ENCODE data around the gene GTF2IRD1.
"Not testable (repeated sequence)": the region's sequence is repeated elsewhere in the genome, so short reads cannot be mapped to it uniquely, and the experiment has no call there.

The GTF2IRD1 gene

DNA sequence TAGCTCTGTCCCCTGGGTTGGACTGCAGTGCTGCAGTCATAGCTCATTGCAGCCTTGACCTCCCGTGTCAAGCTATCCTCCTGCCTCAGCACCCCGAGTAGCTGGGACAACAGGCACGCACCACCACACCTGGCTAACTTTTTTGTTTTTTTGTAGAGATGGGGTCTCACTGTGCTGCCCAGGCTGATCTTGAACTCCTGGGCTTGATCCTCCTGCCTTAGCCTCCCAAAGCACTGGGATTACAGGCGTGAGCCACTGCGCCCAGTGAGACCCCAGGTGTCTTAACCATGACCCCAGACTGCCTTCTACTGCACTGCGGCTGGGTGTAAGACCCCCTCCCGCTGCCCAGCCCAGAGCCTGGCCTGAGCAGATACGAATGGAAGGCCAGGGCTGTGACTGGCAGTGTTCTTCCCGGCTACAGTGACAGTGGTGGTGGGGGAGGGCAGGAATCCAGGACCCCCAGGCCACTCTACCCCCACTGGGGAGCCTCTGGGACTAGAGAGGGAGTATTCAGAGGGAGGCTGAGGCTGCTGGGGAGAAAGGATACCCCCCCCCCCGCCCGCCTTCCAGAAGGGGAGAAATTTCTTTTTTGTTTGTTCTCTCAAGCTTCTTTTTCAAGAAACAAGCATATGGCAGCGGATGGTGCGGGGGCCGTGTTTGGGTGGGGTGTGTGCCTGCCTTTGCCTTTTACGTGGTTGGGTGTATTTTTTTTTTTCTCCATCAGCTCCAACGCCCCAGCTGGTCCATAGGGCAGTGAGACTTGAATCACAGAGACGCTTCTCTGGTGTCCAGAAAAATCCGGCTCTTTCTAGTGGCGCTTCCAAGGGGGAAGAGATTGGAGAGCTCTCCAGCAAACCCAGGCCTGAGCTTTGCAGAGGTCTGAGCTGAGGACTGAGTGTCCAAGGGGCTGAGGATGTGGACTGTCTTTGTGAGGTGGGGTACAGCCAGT is 36.6 kb downstream of the GTF2IRD1 start:
- DNase-seq: peak in 7 of 56 donors; percentile 5 to 33 (median 22)

DNA sequence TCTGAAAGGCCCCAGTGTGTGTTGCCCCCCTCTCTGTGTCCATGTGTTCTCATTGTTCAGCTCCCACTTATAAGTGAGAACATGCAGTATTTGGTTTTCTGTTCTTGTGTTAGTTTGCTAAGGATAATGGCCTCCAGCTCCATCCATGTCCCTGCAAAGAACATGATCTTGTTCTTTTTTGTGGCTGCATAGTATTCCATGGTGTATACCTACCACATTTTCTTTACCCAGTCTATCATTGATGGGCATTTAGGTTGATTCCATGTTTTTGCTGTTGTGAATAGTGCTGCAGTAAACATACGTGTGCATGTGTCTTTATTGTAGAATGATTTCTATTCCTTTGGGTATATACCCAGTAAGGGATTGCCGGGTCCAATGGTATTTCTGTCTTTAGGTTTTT is 37.8 kb downstream of the GTF2IRD1 start:
- not testable (repeated sequence) for DNase-seq

DNA sequence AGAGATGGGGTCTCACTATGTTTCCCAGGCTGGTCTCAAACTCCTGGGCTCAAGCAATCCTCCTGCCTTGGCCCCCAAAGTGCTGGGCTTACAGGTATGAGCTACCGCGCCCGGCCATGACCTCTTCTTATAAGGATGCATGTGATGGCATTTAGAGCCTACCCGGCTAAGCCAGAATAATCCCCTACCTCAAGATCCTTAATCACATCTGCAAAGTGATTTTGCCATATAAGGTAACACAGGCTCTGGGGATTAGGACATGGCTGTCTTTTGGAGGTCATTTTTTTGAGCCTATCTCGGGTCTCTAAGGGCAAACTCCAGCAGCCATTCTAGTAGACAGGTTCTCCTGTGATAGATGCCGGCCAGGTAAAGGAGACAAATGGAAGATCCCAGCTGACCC is 39.6 kb downstream of the GTF2IRD1 start:
- DNase-seq: no peak

DNA sequence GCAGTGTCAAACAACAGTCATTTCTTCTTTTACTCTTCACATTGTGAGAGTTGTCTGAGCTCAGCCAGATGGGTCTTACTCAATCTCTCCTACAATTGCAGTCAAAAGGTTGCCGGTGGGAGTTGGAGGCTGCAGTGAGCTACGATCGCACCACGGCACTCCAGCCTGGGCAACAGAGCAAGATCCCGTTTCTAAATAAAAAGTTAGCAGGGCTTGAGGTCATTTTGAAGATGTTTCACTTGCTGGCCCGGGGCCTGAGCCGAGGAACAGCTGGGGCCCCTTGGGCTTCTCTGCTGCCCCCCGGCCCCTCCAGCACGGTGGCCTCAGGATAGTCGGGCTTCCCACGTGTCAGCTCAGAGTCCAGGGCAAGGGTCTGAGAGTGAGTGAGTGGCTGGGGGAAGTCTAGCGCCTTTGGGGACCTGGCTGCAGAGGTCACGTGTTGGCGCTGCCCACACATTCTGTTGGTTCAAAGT is 40.4 kb downstream of the GTF2IRD1 start:
- no peak for DNase-seq

DNA sequence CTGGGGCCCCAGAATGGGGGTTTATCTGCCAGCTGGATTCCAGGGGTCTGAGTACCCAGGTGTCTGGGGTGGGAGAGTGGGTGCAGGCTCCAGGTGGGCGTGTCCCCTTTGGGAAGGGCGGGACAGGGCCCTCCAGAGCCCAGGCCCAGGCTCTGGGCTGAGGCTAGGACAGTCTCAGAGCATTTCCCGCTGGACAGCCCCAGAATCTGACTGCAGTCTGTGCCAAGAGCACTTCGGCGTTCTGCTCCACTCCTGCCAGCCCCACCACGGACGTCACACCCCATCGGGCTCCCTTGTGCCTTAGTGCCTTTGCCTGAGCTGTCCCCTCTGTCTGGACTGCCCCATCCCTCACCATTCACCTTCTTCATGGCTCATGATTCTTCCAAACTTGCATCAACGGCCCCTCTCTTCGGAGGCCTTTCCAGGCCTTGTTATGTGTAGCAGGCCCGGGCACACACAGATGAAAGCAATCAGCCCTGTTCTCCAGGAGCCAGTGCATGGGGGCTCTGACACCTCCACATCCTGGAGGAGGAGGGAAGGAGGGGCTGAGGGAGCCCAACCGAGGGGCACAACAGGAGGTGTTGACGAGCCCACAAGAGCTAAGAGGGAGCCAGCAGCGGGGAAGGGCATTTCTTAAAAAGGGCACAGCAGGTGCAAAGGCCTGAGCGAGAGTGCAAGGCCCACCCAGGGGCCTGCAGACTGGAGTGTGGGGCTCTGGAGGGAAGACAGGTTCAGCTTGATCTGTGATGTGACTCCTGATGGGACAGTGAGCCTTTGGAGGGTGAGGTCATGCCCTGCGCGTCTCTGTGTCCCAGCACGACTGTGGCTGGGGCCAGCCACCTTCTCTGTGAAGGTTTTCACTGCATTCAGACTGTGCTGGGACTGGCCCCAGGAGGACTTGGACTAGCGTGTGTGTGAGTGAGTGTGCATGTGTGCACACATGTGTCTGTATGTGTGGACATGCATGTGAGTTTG is 41.7 kb downstream of the GTF2IRD1 start:
- peak in 4 of 56 donors; percentile 9 to 23 (median 12) for DNase-seq

DNA sequence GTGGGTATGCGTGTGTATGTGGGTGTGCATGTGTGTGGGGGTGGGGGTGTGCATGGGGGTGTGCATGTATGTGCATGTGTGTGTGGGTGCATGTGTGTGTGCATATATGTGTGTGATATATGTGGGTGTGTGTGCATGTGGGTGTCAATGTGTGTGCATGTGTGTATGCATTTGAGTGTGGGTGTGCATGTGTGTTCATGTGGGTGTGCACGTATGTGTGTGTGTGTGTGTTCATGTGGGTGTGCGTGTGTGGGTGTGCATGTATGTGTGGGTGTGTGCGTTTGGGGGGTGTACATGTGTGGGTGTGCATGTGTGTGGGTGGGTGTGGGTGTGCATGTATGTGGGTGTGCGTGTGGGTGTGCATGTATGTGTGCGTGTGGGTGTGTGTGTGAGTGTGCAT is 42.6 kb downstream of the GTF2IRD1 start:
- no peak for DNase-seq

DNA sequence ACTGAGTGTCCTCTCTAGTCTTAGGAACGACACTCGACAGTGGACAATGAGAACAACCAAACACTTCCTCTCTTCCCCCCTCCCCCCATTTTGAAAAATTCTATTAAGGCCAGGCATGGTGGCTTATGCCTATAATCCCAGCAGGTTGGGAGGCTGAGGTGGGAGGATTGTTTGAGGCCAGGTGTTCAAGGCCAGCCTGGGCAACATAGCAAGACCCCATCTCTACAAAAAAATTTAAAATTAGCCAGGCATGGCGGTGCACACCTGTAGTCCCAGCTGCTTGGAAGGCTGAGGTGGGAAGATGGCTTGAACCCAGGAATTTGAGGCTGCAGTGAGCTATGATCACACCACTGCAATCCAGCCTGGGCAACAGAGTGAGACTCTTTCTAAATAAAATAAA is 43.1 kb downstream of the GTF2IRD1 start:
- DNase-seq: not testable (repeated sequence)

DNA sequence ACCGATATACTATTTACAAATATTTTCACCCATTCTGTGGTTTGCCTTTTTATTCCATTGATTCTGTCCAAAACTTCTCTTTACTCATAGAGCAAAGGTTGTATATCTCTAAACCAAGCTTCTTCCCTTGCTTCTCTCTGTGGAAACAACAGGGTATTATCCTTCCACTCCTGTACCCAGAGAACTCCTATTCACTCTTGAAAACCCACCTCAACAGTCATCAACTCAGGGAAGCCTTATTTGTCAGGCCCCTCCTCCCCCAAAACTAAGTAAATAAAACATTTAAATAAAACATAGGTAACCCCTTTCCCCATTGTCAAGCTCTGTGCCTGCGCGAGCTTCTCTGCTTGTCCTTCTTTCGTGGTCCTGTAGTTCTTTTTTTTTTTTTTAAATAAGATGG is 44.6 kb downstream of the GTF2IRD1 start:
- DNase-seq: no peak

DNA sequence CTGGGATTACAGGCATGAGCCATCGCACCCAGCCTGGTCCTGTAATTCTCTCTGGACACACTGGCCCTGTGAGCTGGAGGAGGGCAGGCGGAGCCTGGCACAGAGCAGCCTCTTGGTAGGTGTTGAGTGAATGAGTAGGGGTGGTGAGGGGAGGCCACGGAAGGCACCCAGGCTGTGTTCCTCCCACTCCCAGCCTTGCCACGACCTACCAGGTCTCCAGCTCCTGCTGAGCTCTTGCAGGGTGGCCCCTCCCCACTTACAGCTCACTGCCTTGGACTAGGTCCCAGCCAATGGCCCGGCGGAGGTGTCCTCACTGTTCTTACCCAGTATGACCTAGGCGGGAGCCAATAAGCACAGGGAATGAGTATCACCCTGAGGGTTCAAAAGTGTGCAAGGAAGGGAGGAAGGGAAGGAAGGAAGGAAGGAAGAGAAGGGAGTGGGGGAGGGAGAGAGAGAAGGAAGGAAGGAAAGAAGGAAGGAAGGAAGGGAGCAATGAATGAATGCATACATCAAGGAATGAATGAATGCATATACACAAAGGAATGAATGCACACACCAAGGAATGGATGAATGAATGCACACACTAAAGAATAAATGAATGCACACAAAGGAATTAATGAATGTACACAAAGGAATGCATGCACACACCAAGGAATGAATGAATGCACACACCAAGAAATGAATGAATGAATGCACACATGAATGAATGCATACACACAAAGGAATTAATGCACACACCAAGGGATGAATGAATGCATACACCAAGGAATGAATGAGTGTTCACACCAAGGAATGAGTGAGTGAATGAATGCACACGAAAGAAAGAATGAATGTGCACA is 45.5 kb downstream of the GTF2IRD1 start:
- DNase-seq: no peak

DNA sequence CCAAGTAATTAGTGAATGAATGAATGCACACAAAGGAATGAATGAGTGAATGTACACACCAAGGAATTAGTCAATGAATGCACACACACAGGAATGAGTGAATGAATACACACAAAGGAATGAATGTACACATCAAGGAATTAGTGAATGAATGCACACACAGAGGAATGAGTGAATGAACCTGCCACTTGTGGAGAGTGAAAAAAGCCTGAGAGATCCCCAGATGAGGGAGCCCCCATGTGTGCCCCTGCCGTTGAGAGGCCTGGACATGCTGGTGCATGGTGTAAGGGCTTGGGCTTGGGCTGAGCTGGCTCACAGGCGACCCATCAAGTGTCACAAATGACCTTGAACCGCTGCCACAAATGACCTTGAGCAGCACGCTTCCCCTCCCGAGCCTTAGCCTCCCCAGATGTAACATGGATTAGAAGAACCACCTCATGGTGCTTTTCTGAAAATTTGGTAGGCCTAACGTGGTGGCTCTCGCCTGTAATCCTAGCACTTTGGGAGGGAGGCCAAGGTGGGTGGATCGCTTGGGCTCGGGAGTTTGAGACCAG is 46.2 kb downstream of the GTF2IRD1 start:
- DNase-seq: no peak

DNA sequence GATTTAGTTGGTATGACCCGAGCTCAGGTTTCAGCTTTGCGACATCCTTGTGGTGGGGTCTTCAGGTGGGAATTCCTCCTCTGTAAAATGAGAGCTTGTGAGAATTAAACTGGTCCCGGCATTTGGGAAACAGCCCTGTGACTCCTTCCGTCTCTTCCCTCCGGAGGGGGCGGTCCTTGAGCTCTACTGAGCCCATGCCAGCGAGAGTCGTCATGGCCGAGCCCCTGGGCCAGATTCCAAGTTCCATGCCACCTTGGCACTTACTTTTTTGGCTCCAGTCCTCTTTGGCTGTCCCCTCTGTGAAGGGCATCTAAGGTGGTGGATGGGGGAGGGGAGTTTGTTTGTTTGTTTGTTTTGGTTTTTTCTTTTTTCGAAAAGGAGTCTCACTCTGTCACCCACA is 47.6 kb downstream of the GTF2IRD1 start:
- peak in 26 of 56 donors; percentile 9 to 67 (median 26) for DNase-seq

DNA sequence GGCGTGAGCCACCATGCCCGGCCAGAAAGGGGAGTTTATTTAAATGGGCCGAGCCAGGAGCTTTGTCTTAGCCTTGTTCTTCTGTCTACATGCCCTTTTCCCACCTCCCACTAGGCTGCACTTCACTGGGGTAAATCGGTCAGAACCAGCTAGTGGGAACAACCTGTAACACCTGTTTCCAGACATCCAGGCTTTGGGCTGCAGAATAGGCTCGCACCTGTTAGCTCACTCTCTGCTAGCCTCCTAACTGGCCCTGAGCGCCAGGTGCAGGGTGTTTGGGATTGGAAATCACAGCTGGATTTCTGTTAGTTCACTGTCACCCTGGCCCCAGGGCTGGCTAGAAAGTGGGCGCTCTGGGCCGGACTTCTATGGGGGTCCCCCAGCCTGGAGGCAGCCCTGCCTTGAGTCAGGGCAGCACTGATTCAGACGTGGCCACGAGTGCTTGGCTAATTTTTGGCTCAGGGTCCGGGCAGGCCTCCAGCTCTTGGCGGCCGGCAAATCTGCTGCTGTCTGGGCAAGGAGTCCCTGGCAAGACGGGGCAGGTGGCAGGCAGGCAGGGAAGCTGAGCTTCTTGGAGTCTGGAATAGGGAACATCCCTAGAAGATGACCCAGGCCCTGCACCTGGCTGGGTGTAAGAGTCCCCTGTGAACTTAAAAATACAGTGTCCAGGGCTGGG is 48.6 kb downstream of the GTF2IRD1 start:
- peak in 24 of 56 donors; percentile 4 to 59 (median 20) for DNase-seq

DNA sequence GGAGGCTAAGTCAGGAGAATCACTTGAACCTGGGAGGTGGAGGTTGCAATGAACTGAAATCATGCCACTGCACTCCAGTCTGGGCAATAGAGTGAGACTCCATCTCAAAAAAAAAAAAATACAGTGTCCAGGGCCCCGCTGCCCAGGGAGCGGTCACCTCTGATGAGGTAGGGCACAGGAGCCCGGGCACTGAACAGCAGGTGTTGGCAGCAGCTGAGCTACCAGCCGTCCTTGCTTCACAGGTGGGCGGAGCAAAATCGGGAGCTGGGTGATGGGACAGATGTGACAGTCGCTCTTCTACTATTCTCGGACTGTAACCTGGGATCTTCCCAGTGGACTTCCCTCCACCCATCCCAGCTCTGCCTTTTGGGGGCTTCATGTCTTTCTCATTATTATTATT is 49.4 kb downstream of the GTF2IRD1 start:
- DNase-seq: no peak

DNA sequence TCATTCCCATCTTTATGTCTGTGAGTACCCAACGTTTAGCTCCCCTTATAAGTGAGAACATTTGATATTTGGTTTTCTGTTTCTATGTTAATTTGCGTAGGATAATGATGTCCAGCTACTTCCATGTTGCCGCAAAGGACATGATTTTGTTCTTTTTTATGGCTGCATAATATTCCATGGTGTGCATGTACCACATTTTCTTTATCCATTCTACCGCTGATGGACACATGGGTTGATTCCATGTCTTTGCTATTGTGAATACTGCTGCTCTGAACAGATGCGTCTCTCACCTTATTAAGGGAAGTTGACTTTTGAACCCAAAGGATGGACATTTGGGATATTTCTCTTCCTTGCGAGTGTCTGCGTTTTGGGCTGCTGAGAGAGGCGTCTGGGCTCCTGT is 50.2 kb downstream of the GTF2IRD1 start:
- DNase-seq: no peak

DNA sequence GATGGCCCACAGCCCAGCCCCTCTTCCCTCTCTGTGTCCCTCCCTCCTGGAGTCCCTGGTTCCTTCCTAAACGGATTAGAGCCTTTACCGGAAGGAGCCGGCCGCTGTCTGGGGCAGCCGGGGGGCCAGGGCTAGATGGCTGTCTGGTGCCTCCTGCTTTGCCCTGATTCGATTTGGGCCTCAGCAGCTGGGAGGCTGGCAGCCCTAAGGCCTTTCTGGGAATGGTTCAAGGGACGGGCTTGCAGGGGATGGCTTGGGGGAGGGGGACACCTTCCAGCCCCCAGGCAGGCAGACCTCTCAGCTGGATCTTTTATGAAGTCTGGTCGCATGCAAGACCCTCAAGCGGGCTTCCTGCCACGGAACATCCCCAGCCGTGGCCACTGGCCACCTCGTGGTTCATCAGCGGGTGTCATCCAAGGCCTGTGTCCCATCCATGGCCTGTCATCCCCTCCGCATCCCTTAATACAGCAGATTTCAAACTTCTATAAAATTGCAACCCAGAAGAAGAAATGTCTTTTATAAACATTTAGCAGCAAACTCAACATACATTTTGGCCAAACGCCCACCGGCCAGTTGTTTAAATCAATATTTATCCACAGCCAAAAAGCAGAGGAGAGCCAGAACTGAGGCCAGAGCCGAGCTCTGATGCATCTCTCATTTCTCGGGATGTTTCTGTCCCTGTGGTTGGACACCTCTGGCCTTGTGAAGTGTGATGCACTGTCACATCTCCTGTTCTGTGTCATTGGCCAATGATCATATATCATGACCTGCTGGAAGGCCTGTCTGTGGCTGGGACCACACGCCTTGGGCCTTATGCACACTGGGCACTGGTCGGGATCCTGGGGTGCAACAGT is 52.0 kb downstream of the GTF2IRD1 start:
- DNase-seq: no peak

DNA sequence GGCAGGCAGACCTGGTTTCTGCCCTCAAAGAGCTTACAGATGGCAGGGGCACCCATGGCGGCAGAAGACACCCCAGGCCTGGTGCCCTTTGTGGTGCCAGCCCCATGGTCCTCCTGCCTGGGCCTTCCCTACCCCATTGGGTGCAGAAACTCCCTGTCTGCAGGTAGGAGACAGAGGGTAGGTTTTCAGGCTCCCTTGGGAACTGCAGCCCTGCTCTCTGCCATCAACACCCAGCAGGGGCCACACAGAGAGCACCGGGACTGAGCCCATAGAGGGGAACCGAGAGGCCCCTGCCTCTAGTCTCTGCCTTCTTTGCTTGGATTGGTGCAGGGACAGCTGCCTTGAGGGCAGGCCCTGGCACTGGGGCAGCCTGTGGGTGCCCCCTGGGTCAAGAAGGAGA is 52.6 kb downstream of the GTF2IRD1 start:
- no peak for DNase-seq

DNA sequence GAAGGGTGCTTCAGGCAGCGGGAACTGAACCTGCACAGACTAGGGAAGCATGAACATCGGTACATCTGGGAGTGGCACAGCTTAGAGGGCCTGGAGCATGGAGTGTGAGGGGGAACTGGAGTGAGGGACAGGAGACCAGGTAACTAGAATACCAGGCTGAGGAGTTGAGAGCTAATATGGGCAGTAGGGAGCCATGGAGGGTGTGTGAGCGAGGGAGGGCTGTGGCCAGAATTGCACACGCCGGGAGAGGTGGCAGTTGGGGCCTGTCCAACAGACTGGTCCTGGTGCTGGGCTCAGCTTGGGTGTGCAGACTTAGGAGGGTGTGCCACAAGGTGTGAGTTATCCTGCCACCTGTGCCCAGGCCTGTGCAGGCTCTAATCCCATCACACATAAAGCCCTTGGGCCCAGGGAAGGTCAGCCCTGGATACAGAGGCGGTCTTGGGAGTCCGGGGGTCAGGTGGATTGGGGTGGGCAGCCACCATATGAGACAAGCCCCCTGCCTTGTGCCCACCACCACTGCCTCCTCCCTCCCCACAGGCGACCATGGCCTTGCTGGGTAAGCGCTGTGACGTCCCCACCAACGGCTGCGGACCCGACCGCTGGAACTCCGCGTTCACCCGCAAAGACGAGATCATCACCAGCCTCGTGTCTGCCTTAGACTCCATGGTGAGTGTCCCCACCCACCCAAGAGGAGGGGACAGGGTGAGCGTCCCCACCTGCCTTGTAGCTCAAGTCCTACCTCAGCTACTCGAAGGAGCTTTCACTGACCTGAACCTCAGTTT is 54.0 kb downstream of the GTF2IRD1 start:
- DNase-seq: no peak

DNA sequence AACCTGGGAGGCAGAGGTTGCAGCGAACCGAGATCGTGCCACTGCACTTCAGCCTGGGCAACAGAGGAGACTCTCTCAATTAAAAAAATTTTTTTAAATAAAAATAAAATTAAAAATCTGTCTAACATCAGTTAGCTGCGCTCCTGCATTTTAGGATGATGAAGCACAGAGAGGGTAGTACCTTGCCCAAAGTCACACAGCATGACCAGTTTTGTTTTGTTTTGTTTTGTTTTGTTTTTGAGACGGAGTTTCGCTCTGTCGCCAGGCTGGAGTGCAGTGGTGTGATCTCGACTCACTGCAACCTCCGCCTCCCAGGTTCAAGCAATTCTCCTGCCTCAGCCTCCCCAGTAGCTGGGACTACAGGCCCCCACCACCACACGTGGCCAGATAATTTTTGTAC is 55.7 kb downstream of the GTF2IRD1 start:
- DNase-seq: not testable (repeated sequence)
